KMS-11 (cell line): ENCODE measurements around the gene CIAO1.

Experiments used
- H2AFZ ChIP-seq: fragments of 200-600 bp; sonication (generic); 2 replicates; pipeline ENCODE4 v1.6.1; 2016; ENCODE audit warnings: antibody characterized with exemption, mixed run types, low read depth
- H3K27ac ChIP-seq: fragments of 200-600 bp; sonication (generic); 2 replicates; pipeline ENCODE4 v1.6.1; 2016; ENCODE audit warnings: mild to moderate bottlenecking, mixed run types
- H3K27me3 ChIP-seq: fragments of 200-600 bp; sonication (generic); 2 replicates; pipeline ENCODE4 v1.6.1; 2017; ENCODE audit warnings: mild to moderate bottlenecking, low read depth, mixed run types, moderate library complexity; ENCODE audit not compliant: insufficient read depth
- H3K36me3 ChIP-seq: fragments of 200-600 bp; sonication (generic); 2 replicates; pipeline ENCODE4 v1.6.1; 2017; ENCODE audit warnings: mild to moderate bottlenecking, mixed run types; ENCODE audit not compliant: insufficient read depth
- H3K4me1 ChIP-seq: fragments of 200-600 bp; sonication (generic); 2 replicates; pipeline ENCODE4 v1.6.1; 2016; ENCODE audit warnings: mild to moderate bottlenecking, low read depth, mixed run types; ENCODE audit not compliant: poor library complexity, severe bottlenecking
- H3K4me2 ChIP-seq: fragments of 200-600 bp; sonication (generic); 2 replicates; pipeline ENCODE4 v1.7.0; 2016; ENCODE audit warnings: mild to moderate bottlenecking, mixed run types
- H3K4me3 ChIP-seq: fragments of 200-600 bp; sonication (generic); IDR thresholded peaks from 2 replicates; pipeline ENCODE4 v1.6.1; 2017; ENCODE audit warnings: low read depth, low read length, mixed read lengths; ENCODE audit not compliant: insufficient read depth
- H3K79me2 ChIP-seq: fragments of 200-600 bp; sonication (generic); 2 replicates; pipeline ENCODE4 v1.6.1; 2016; ENCODE audit warnings: low read depth, mixed run types; ENCODE audit not compliant: insufficient read depth
- H3K9ac ChIP-seq: fragments of 200-600 bp; sonication (generic); 2 replicates; pipeline ENCODE4 v1.6.1; 2016; ENCODE audit warnings: mild to moderate bottlenecking, mixed run types
- H4K20me1 ChIP-seq: fragments of 200-600 bp; sonication (generic); 2 replicates; pipeline ENCODE4 v1.6.1; 2016; ENCODE audit warnings: mild to moderate bottlenecking, mixed run types; ENCODE audit not compliant: insufficient read depth
- CTCF ChIP-seq: fragments of 200-600 bp; sonication (generic); conservative IDR thresholded peaks from 2 replicates; pipeline ENCODE4 v1.6.1; 2017; ENCODE audit warnings: low read depth, mild to moderate bottlenecking, antibody characterized with exemption, low read length, moderate library complexity, mixed read lengths

Gene CIAO1

GRCh38 chr2:96247009-96247408 is 19.0 kb upstream of the CIAO1 start:
- Histone ChIP-seq H3K4me2 (no peak overlapping the region), H3K27ac (no peak overlapping the region)

GRCh38 chr2:96247896-96248295 is 18.1 kb upstream of the CIAO1 start:
- H4K20me1 ChIP-seq: no peaks in the 10 kb centered on the region
- H3K36me3 ChIP-seq: no peaks in the 10 kb centered on the region
- no peak overlapping the region for H3K4me3 ChIP-seq
- no peaks in the 10 kb centered on the region for H3K27me3 ChIP-seq
- H2AFZ ChIP-seq: no peak overlapping the region
- TF ChIP-seq CTCF: no peak
- no peak overlapping the region for H3K27ac ChIP-seq
- H3K4me1 ChIP-seq: peaks cover 10% of the 10 kb centered on the region
- H3K4me2 ChIP-seq: no peak overlapping the region
- H3K79me2 ChIP-seq: no peaks in the 10 kb centered on the region
- no peak overlapping the region for H3K9ac ChIP-seq

More at GRCh38 chr2:96247009-96247408, 19.0 kb upstream of the CIAO1 start:
- Histone ChIP-seq H2AFZ (no peak overlapping the region), H3K27me3 (no peaks in the 10 kb centered on the region), H3K4me1 (peaks cover 19% of the 10 kb centered on the region), H3K36me3 (no peaks in the 10 kb centered on the region), H3K4me3 (no peak overlapping the region), H4K20me1 (no peaks in the 10 kb centered on the region), H3K79me2 (no peaks in the 10 kb centered on the region), H3K9ac (no peak overlapping the region)
- no peak for TF ChIP-seq CTCF

GRCh38 chr2:96248624-96249023 is 17.4 kb upstream of the CIAO1 start:
- Histone ChIP-seq H3K9ac (no peak overlapping the region), H2AFZ (no peak overlapping the region), H3K27ac (no peak overlapping the region), H4K20me1 (no peaks in the 10 kb centered on the region), H3K79me2 (no peaks in the 10 kb centered on the region), H3K4me2 (no peak overlapping the region), H3K4me1 (peaks cover 6% of the 10 kb centered on the region), H3K36me3 (no peaks in the 10 kb centered on the region), H3K4me3 (no peak overlapping the region), H3K27me3 (no peaks in the 10 kb centered on the region)
- TF ChIP-seq CTCF: no peak

- H3K27ac ChIP-seq: no peak overlapping the region
- no peak overlapping the region for H2AFZ ChIP-seq
- no peaks in the 10 kb centered on the region for H3K36me3 ChIP-seq
- H3K4me1 ChIP-seq: peaks cover 6% of the 10 kb centered on the region
- no peaks in the 10 kb centered on the region for H4K20me1 ChIP-seq
- no peak overlapping the region for H3K9ac ChIP-seq
- no peaks in the 10 kb centered on the region for H3K79me2 ChIP-seq
- no peak overlapping the region for H3K4me3 ChIP-seq
- no peak overlapping the region for H3K4me2 ChIP-seq
- TF ChIP-seq CTCF: no peak
- H3K27me3 ChIP-seq: no peaks in the 10 kb centered on the region
Observed at GRCh38 chr2:96249654-96250053, 16.4 kb upstream of the CIAO1 start.
